DOHH2 (cell line): ENCODE results near the gene PER1.
"Not testable (repeated sequence)": the region's sequence is repeated elsewhere in the genome, so short reads cannot be mapped to it uniquely, and the experiment has no call there.

ENCODE experiments used
- H3F3A ChIP-seq: fragments of 200-600 bp; sonication (generic), shearing (Covaris generic); 2 replicates; pipeline ENCODE4 v1.6.0; 2016; ENCODE audit warnings: antibody characterized with exemption, mild to moderate bottlenecking; ENCODE audit not compliant: control insufficient read depth, insufficient read depth
- H3K27ac ChIP-seq: fragments of 200-600 bp; sonication (generic); 2 replicates; pipeline ENCODE4 v1.5.1; 2014; ENCODE audit warnings: low read depth, mild to moderate bottlenecking, low read length, moderate library complexity
- H3K27me3 ChIP-seq: fragments of 200-600 bp; sonication (generic); 2 replicates; pipeline ENCODE4 v1.6.1; 2014; ENCODE audit warnings: mild to moderate bottlenecking, low read length, mixed read lengths; ENCODE audit not compliant: control insufficient read depth
- H3K36me3 ChIP-seq: fragments of 200-600 bp; sonication (generic); 2 replicates; pipeline ENCODE4 v1.6.1; 2014; ENCODE audit warnings: mild to moderate bottlenecking, low read length, moderate library complexity, mixed read lengths; ENCODE audit not compliant: control insufficient read depth
- H3K4me1 ChIP-seq: fragments of 200-600 bp; sonication (generic); 2 replicates; pipeline ENCODE4 v1.6.1; 2014; ENCODE audit warnings: mild to moderate bottlenecking, low read length, mixed read lengths; ENCODE audit not compliant: control insufficient read depth
- H3K4me2 ChIP-seq: fragments of 200-600 bp; sonication (generic); 2 replicates; pipeline ENCODE4 v1.6.0; 2014; ENCODE audit warnings: mild to moderate bottlenecking, low read length, moderate library complexity
- H3K4me3 ChIP-seq: fragments of 200-600 bp; sonication (generic); 2 replicates; pipeline ENCODE4 v1.5.1; 2014; ENCODE audit warnings: mild to moderate bottlenecking, low read length, mixed read lengths
- H3K79me2 ChIP-seq: fragments of 200-600 bp; sonication (generic); 2 replicates; pipeline ENCODE4 v1.6.1; 2014; ENCODE audit warnings: mild to moderate bottlenecking, low read length, mixed read lengths; ENCODE audit not compliant: control insufficient read depth
- H3K9me2 ChIP-seq: fragments of 200-600 bp; sonication (generic); replicated peaks from 2 replicates; pipeline ENCODE4 v1.6.1; 2014; ENCODE audit warnings: mild to moderate bottlenecking, low read length, mixed read lengths; ENCODE audit not compliant: control insufficient read depth
- H3K9me3 ChIP-seq: fragments of 200-600 bp; sonication (generic); 2 replicates; pipeline ENCODE4 v1.6.1; 2014; ENCODE audit warnings: antibody characterized with exemption, low read length, mixed read lengths; ENCODE audit not compliant: control insufficient read depth, insufficient read depth
- H4K20me1 ChIP-seq: fragments of 200-600 bp; sonication (generic); 2 replicates; pipeline ENCODE4 v1.6.0; 2014; ENCODE audit warnings: low read depth, mild to moderate bottlenecking, antibody characterized with exemption, low read length, moderate library complexity; ENCODE audit not compliant: control insufficient read depth, insufficient read depth
- CTCF ChIP-seq: fragments of 200-600 bp; sonication (generic); IDR thresholded peaks from one replicate; pipeline ENCODE4 v1.5.1; 2014; ENCODE audit warnings: antibody characterized with exemption, mild to moderate bottlenecking, low read depth, low read length; ENCODE audit not compliant: poor library complexity, severe bottlenecking
- EZH2phosphoT487 ChIP-seq: fragments of 200-600 bp; sonication (generic); IDR thresholded peaks from 2 replicates; pipeline ENCODE4 v1.6.1; 2017; ENCODE audit warnings: borderline replicate concordance, mild to moderate bottlenecking, antibody characterized with exemption, low read length, moderate library complexity, mixed read lengths

PER1 gene

GRCh38 chr17:8173056-8173870, 21.1 kb upstream of the PER1 start:
- no peaks in the 10 kb centered on the region for H3K9me3 ChIP-seq
- peaks cover 22% of the 10 kb centered on the region for H3K79me2 ChIP-seq
- no peaks in the 10 kb centered on the region for H3K27me3 ChIP-seq
- H3K36me3 ChIP-seq = peaks cover 6% of the 10 kb centered on the region; the same call in 1 of the 2 replicates
- peaks cover 11% of the 10 kb centered on the region for H3F3A ChIP-seq
- H3K9me2 ChIP-seq = no peaks in the 10 kb centered on the region
- peak overlapping the region; percentile 84 for H3K27ac ChIP-seq
- H4K20me1 ChIP-seq = 0 out of 2 replicates have a peak, but pooled peaks cover 3% of the 10 kb centered on the region
- peak overlapping the region; percentile 87 for H3K4me2 ChIP-seq
- H3K4me3 ChIP-seq = peak overlapping the region; percentile 92
- peaks cover 37% of the 10 kb centered on the region for H3K4me1 ChIP-seq
- TF ChIP-seq EZH2phosphoT487 (no peak), CTCF (no peak)

- H3K4me3 ChIP-seq, H3K4me2 ChIP-seq, H3K27me3 ChIP-seq, H3K36me3 ChIP-seq, H4K20me1 ChIP-seq, H3K9me2 ChIP-seq, H3K9me3 ChIP-seq, H3K27ac ChIP-seq: not testable (repeated sequence)
- H3F3A ChIP-seq = peaks cover 11% of the 10 kb centered on the region
- H3K79me2 ChIP-seq = peaks cover 13% of the 10 kb centered on the region
- H3K4me1 ChIP-seq = peaks cover 25% of the 10 kb centered on the region
Measured at GRCh38 chr17:8170186-8170585, 18.0 kb upstream of the PER1 start.

GRCh38 chr17:8167526-8167925, 15.3 kb upstream of the PER1 start:
- H3K4me2 ChIP-seq = no peak overlapping the region
- H4K20me1 ChIP-seq = 0 out of 2 replicates have a peak, but pooled peaks cover 3% of the 10 kb centered on the region
- H3K27ac ChIP-seq = no peak overlapping the region
- H3K79me2 ChIP-seq = peaks cover 6% of the 10 kb centered on the region
- H3K4me1 ChIP-seq = peaks cover 27% of the 10 kb centered on the region
- H3K36me3 ChIP-seq = peaks cover 2% of the 10 kb centered on the region
- no peak overlapping the region for H3K4me3 ChIP-seq
- TF ChIP-seq EZH2phosphoT487 (no peak), CTCF (no peak)
- H3F3A ChIP-seq = peaks cover 8% of the 10 kb centered on the region
- no peaks in the 10 kb centered on the region for H3K9me2 ChIP-seq
- no peaks in the 10 kb centered on the region for H3K9me3 ChIP-seq
- H3K27me3 ChIP-seq = no peaks in the 10 kb centered on the region

- H3F3A ChIP-seq = peaks cover 4% of the 10 kb centered on the region
- no peak overlapping the region for H3K27ac ChIP-seq
- H3K4me2 ChIP-seq = no peak overlapping the region
- peaks cover 26% of the 10 kb centered on the region for H3K4me1 ChIP-seq
- H3K79me2 ChIP-seq = peaks cover 14% of the 10 kb centered on the region
- no peaks in the 10 kb centered on the region for H3K27me3 ChIP-seq
- H3K9me2 ChIP-seq = no peaks in the 10 kb centered on the region
- H4K20me1 ChIP-seq = peaks cover 3% of the 10 kb centered on the region; the same call in 1 of the 2 replicates
- H3K36me3 ChIP-seq = peaks cover 10% of the 10 kb centered on the region
- TF ChIP-seq CTCF (no peak), EZH2phosphoT487 (no peak)
- H3K4me3 ChIP-seq = no peak overlapping the region
- no peaks in the 10 kb centered on the region for H3K9me3 ChIP-seq
Measured at GRCh38 chr17:8166731-8167130, 14.5 kb upstream of the PER1 start.
